ENCODE data around the gene BACE1-AS. TPM values are rescaled to one million over a fixed set of nuclear protein-coding genes. Genes with fewer than 3 reads are reported as not detected.

BACE1-AS gene
- 13.3 TPM for polyA plus RNA-seq (2013, experiment 1 of 2)
- polyA plus RNA-seq (2013, experiment 2 of 2) = 14.0 TPM

DNA sequence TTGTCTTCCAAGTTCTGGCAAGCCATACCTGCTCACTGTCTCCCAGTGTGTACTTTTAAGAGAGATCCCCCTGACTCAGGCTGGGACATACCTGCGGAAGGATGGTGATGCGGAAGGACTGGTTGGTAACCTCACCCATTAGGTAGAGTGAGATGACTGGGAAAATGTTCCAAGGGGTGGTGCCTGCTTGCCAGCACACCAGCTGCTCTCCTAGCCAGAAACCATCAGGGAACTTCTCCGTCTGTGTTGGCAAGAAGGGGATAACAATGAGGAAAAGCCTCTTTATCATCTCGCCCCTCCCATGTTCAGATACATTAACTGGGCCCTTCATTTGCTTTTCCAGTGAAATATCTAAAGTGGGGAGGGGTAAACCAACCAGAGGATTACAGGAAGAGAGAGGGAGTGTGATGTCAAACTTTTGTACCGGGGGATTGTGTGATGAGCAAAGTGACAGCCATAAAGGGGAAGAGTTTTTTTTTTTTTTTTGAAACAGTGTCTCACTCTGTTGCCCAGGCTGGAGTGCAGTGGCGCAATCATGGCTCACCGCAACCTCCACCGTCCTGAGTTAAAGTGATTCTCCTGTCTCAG is at the start of gene BACE1-AS:
Gene BACE1-AS (plus strand): TSS at position 538 of the 588 bp plus-strand sequence.
- H3K27me3 ChIP-seq (ENCODE audit: control insufficient read depth in 3 of 3, insufficient read depth in 3 of 3, low read depth in 1 of 3, low read length in 3 of 3) = no peaks in the 10 kb centered on the region
- no peak within 1 kb of the TSS for H2BK12ac ChIP-seq (ENCODE audit: low read length)
- no peak within 1 kb of the TSS for H3K4ac ChIP-seq (ENCODE audit: low read length)
- no peak within 1 kb of the TSS for H3K9ac ChIP-seq (ENCODE audit: low read depth, low read length, poor library complexity)
- no peak within 1 kb of the TSS for H4K91ac ChIP-seq (ENCODE audit: low read depth, low read length, poor library complexity)
- H2BK120ac ChIP-seq (ENCODE audit: low read depth, low read length) = no peak within 1 kb of the TSS
- no peak within 1 kb of the TSS for H2BK15ac ChIP-seq (ENCODE audit: low read length)
- H3K36me3 ChIP-seq (replicated peaks in 1 of 2; ENCODE audit: control insufficient read depth in 2 of 2, insufficient read depth in 2 of 2, low read length in 2 of 2) = peaks cover 32 to 87% of the 10 kb centered on the region in 2 donors
- no peak within 1 kb of the TSS for H3K23ac ChIP-seq (ENCODE audit: low read depth, low read length, poor library complexity)
- H3K18ac ChIP-seq (ENCODE audit: low read length) = no peak within 1 kb of the TSS
- no peak for DNase-seq (ENCODE audit: low spot score)
- WGBS, 2 donors (ENCODE audit: extremely low coverage in 2 of 2, insufficient read length in 2 of 2, insufficient replicate concordance in 1 of 2) = no CpG with 5 or more reads among the region's 8 CpGs
- no peak within 1 kb of the TSS for H2BK5ac ChIP-seq (ENCODE audit: low read length)
- H4K8ac ChIP-seq (ENCODE audit: low read depth, low read length) = no peak within 1 kb of the TSS
- H3K4me3 ChIP-seq (ENCODE audit: low read length in 2 of 2) = no peak within 1 kb of the TSS
- H2AK5ac ChIP-seq (ENCODE audit: low read depth, low read length) = no peak within 1 kb of the TSS
- H3K14ac ChIP-seq (ENCODE audit: low read length) = no peak within 1 kb of the TSS
- no peak within 1 kb of the TSS for H3K27ac ChIP-seq (replicated peaks; ENCODE audit: low read length)
- H3K9me3 ChIP-seq (replicated peaks in 1 of 2; ENCODE audit: control insufficient read depth in 2 of 2, insufficient read depth in 1 of 2, low read depth in 1 of 2, low read length in 2 of 2) = no peaks in the 10 kb centered on the region
- H2AFZ ChIP-seq (ENCODE audit: low read length) = no peak within 1 kb of the TSS
- H3K4me2 ChIP-seq (ENCODE audit: insufficient read depth, low read length, poor library complexity, severe bottlenecking) = no peak within 1 kb of the TSS
- H3K79me1 ChIP-seq (ENCODE audit: low read depth, low read length) = no peaks in the 10 kb centered on the region
- H3K4me1 ChIP-seq (ENCODE audit: control insufficient read depth in 2 of 2, insufficient read depth in 1 of 2, low read depth in 1 of 2, low read length in 2 of 2) = no peaks in the 10 kb centered on the region

GRCh38 chr11:117248341-117248740 is 42.8 kb upstream of the BACE1-AS start:
- Histone ChIP-seq H3K18ac (ENCODE audit: low read length) (no peak overlapping the region), H3K27me3 (ENCODE audit: control insufficient read depth in 3 of 3, insufficient read depth in 3 of 3, low read depth in 1 of 3, low read length in 3 of 3) (no peaks in the 10 kb centered on the region), H4K91ac (ENCODE audit: low read depth, low read length, poor library complexity) (no peak overlapping the region), H2BK5ac (ENCODE audit: low read length) (no peak overlapping the region), H2AK5ac (ENCODE audit: low read depth, low read length) (no peak overlapping the region), H2BK15ac (ENCODE audit: low read length) (no peak overlapping the region), H3K9ac (ENCODE audit: low read depth, low read length, poor library complexity) (no peak overlapping the region), H3K4ac (ENCODE audit: low read length) (no peak overlapping the region), H3K36me3 (replicated peaks in 1 of 2; ENCODE audit: control insufficient read depth in 2 of 2, insufficient read depth in 2 of 2, low read length in 2 of 2) (peaks cover 20 to 81% of the 10 kb centered on the region in 2 donors), H3K4me2 (ENCODE audit: insufficient read depth, low read length, poor library complexity, severe bottlenecking) (no peak overlapping the region), H2AFZ (ENCODE audit: low read length) (no peak overlapping the region), H2BK120ac (ENCODE audit: low read depth, low read length) (no peak overlapping the region), H3K27ac (replicated peaks; ENCODE audit: low read length) (no peak overlapping the region), H3K23ac (ENCODE audit: low read depth, low read length, poor library complexity) (no peak overlapping the region), H2BK12ac (ENCODE audit: low read length) (no peak overlapping the region), H4K8ac (ENCODE audit: low read depth, low read length) (no peak overlapping the region), H3K4me1 (ENCODE audit: control insufficient read depth in 2 of 2, insufficient read depth in 1 of 2, low read depth in 1 of 2, low read length in 2 of 2) (no peaks in the 10 kb centered on the region), H3K14ac (ENCODE audit: low read length) (no peak overlapping the region), H3K4me3 (ENCODE audit: low read length in 2 of 2) (no peak overlapping the region), H3K79me1 (ENCODE audit: low read depth, low read length) (no peaks in the 10 kb centered on the region), H3K9me3 (replicated peaks in 1 of 2; ENCODE audit: control insufficient read depth in 2 of 2, insufficient read depth in 1 of 2, low read depth in 1 of 2, low read length in 2 of 2) (no peaks in the 10 kb centered on the region)
- no CpG with 5 or more reads among the region's 4 CpGs for WGBS, 2 donors (ENCODE audit: extremely low coverage in 2 of 2, insufficient read length in 2 of 2, insufficient replicate concordance in 1 of 2)
- no peak for DNase-seq (ENCODE audit: low spot score)

GRCh38 chr11:117249571-117249970 is 41.6 kb upstream of the BACE1-AS start:
- H2BK5ac ChIP-seq (ENCODE audit: low read length) = no peak overlapping the region
- H3K23ac ChIP-seq (ENCODE audit: low read depth, low read length, poor library complexity) = no peak overlapping the region
- H3K36me3 ChIP-seq (replicated peaks in 1 of 2; ENCODE audit: control insufficient read depth in 2 of 2, insufficient read depth in 2 of 2, low read length in 2 of 2) = peaks cover 13 to 79% of the 10 kb centered on the region in 2 donors
- no peaks in the 10 kb centered on the region for H3K4me1 ChIP-seq (ENCODE audit: control insufficient read depth in 2 of 2, insufficient read depth in 1 of 2, low read depth in 1 of 2, low read length in 2 of 2)
- no peak overlapping the region for H3K4ac ChIP-seq (ENCODE audit: low read length)
- H3K27me3 ChIP-seq (ENCODE audit: control insufficient read depth in 3 of 3, insufficient read depth in 3 of 3, low read depth in 1 of 3, low read length in 3 of 3) = no peaks in the 10 kb centered on the region
- H3K14ac ChIP-seq (ENCODE audit: low read length) = no peak overlapping the region
- no peak overlapping the region for H2BK120ac ChIP-seq (ENCODE audit: low read depth, low read length)
- H3K4me2 ChIP-seq (ENCODE audit: insufficient read depth, low read length, poor library complexity, severe bottlenecking) = no peak overlapping the region
- H2AFZ ChIP-seq (ENCODE audit: low read length) = no peak overlapping the region
- H3K27ac ChIP-seq (replicated peaks; ENCODE audit: low read length) = no peak overlapping the region
- DNase-seq (ENCODE audit: low spot score) = no peak
- H3K18ac ChIP-seq (ENCODE audit: low read length) = no peak overlapping the region
- no peak overlapping the region for H2AK5ac ChIP-seq (ENCODE audit: low read depth, low read length)
- no CpG with 5 or more reads among the region's 4 CpGs for WGBS, 2 donors (ENCODE audit: extremely low coverage in 2 of 2, insufficient read length in 2 of 2, insufficient replicate concordance in 1 of 2)
- H3K9ac ChIP-seq (ENCODE audit: low read depth, low read length, poor library complexity) = no peak overlapping the region
- H3K4me3 ChIP-seq (ENCODE audit: low read length in 2 of 2) = no peak overlapping the region
- no peaks in the 10 kb centered on the region for H3K79me1 ChIP-seq (ENCODE audit: low read depth, low read length)
- H2BK15ac ChIP-seq (ENCODE audit: low read length) = no peak overlapping the region
- no peaks in the 10 kb centered on the region for H3K9me3 ChIP-seq (replicated peaks in 1 of 2; ENCODE audit: control insufficient read depth in 2 of 2, insufficient read depth in 1 of 2, low read depth in 1 of 2, low read length in 2 of 2)
- no peak overlapping the region for H4K91ac ChIP-seq (ENCODE audit: low read depth, low read length, poor library complexity)
- no peak overlapping the region for H4K8ac ChIP-seq (ENCODE audit: low read depth, low read length)
- H2BK12ac ChIP-seq (ENCODE audit: low read length) = no peak overlapping the region

GRCh38 chr11:117251506-117251905 is 39.6 kb upstream of the BACE1-AS start:
- Histone ChIP-seq H3K4me3 (ENCODE audit: low read length in 2 of 2) (no peak overlapping the region), H3K4ac (ENCODE audit: low read length) (no peak overlapping the region), H2BK12ac (ENCODE audit: low read length) (no peak overlapping the region), H4K91ac (ENCODE audit: low read depth, low read length, poor library complexity) (no peak overlapping the region), H2AK5ac (ENCODE audit: low read depth, low read length) (no peak overlapping the region), H3K4me2 (ENCODE audit: insufficient read depth, low read length, poor library complexity, severe bottlenecking) (no peak overlapping the region), H2BK5ac (ENCODE audit: low read length) (no peak overlapping the region), H3K4me1 (ENCODE audit: control insufficient read depth in 2 of 2, insufficient read depth in 1 of 2, low read depth in 1 of 2, low read length in 2 of 2) (no peaks in the 10 kb centered on the region), H3K14ac (ENCODE audit: low read length) (no peak overlapping the region), H4K8ac (ENCODE audit: low read depth, low read length) (no peak overlapping the region), H2AFZ (ENCODE audit: low read length) (no peak overlapping the region), H3K23ac (ENCODE audit: low read depth, low read length, poor library complexity) (no peak overlapping the region), H3K79me1 (ENCODE audit: low read depth, low read length) (no peaks in the 10 kb centered on the region), H3K27me3 (ENCODE audit: control insufficient read depth in 3 of 3, insufficient read depth in 3 of 3, low read depth in 1 of 3, low read length in 3 of 3) (no peaks in the 10 kb centered on the region), H3K36me3 (replicated peaks in 1 of 2; ENCODE audit: control insufficient read depth in 2 of 2, insufficient read depth in 2 of 2, low read length in 2 of 2) (peaks cover 7 to 77% of the 10 kb centered on the region in 2 donors), H3K9me3 (replicated peaks in 1 of 2; ENCODE audit: control insufficient read depth in 2 of 2, insufficient read depth in 1 of 2, low read depth in 1 of 2, low read length in 2 of 2) (no peaks in the 10 kb centered on the region), H3K9ac (ENCODE audit: low read depth, low read length, poor library complexity) (no peak overlapping the region), H2BK15ac (ENCODE audit: low read length) (no peak overlapping the region), H2BK120ac (ENCODE audit: low read depth, low read length) (no peak overlapping the region), H3K18ac (ENCODE audit: low read length) (no peak overlapping the region), H3K27ac (replicated peaks; ENCODE audit: low read length) (no peak overlapping the region)
- WGBS, 2 donors (ENCODE audit: extremely low coverage in 2 of 2, insufficient read length in 2 of 2, insufficient replicate concordance in 1 of 2) = no CpG with 5 or more reads among the region's 10 CpGs
- DNase-seq (ENCODE audit: low spot score) = no peak

All from neuronal stem cell (in vitro differentiated cells).